Activated gamma-delta T cell treated with Interleukin-2 at 50 U/mL for 16 hours (primary cell): ENCODE results near the gene SLC6A7.

Source experiments
- DNase-seq: peaks from one replicate; pipeline ENCODE4 v3.0.0-alpha.2; 2020

Gene SLC6A7

DNA sequence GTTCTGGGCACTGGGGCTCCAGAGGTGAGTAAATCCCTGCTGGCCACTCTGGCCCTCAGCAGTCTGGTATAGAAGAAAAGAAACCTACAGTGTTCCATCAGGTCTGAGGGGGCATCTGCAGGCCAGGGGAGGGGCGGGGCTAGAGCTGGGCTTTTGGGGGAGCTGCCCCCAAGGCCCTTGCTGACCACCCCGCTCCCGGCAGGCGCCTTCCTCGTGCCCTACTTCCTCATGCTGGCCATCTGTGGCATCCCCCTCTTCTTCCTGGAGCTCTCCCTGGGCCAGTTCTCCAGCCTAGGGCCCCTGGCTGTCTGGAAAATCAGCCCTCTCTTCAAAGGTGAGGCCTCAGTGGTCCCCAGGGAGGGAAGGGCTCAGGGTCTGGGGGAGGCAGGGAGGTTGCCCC is 6.7 kb downstream of the SLC6A7 start:
- no peak for DNase-seq

DNA sequence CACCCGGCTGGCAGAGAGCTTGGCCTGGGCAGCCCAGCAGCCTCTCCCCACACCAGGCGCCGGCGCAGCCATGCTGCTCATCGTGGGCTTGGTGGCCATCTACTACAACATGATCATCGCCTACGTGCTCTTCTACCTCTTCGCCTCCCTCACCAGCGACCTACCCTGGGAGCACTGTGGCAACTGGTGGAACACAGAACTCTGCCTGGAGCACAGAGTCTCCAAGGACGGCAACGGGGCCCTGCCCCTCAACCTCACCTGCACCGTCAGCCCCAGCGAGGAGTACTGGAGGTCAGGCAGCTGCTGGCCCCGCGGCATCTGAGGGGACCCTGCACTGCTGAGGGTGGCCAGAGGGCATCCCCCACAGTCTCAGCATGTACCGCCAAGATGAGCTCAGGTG is 7.1 kb downstream of the SLC6A7 start:
- DNase-seq: no peak

DNA sequence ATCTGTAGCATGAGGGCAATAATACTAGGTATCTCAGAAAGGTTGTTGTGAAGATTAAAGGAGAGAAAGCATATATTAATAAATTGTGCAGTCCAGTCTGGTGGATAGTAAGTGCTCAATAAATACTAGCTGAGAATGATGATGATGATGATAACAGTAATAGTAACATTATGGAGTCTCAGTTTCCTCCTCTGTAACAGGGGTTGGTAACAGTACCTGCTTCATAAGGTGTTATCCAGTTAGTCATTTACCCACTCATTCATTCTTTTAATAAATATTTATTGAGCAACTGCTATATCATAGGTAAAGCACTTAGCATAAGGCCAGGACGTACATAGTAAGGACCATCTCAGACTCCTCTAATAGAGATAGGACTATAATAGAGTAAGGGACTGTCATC is 7.6 kb downstream of the SLC6A7 start:
- DNase-seq: no peak

DNA sequence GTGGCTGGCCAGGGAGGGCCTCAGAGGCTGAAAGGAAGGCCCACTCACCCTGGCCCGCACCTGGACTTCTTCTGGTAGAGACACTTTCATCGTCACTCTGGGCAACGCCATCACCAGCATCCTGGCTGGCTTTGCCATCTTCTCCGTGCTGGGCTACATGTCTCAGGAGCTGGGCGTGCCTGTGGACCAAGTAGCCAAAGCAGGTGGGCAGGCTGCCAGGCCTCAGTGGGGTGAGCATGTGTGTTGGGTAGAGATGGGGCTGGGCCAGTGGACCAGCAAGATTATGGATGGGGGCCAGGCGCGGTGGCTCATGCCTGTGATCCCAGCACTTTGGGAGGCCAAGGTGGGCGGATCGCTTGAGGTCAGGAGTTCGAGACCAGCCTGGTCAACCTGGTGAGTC is 12.6 kb downstream of the SLC6A7 start:
- DNase-seq: no peak

DNA sequence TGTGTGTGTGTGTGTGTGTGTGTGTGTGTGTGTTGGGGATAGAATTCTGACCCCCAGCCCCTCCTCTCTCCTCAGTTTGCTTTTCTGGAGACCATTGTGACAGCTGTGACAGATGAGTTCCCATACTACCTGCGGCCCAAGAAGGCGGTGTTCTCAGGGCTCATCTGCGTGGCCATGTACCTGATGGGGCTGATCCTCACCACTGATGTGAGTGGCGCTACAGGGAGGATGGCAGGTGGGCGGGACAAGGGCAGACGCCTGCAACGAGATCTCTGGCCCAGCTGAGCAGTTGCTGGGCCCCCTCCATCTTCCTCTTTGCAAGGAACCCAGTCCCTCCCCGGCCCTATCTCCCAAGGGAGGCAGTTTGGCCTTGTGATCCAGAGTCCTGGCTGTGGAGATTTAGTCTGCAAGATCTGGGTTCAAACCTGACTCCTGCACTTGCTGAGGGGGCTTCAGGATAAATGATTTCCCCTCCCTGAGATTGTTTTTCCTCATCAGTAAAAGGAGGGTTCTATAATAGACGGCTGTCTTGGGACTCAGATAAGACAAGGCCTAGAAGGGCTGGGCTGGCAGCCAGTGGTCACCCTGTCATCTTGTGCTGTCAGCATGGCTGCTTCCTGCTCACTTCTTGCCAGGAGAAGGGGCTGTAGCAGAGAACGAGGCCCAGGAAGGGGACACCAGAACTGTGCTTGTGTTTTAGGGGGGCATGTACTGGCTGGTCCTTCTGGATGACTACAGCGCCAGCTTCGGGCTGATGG is 14.1 kb downstream of the SLC6A7 start:
- DNase-seq: no peak

DNA sequence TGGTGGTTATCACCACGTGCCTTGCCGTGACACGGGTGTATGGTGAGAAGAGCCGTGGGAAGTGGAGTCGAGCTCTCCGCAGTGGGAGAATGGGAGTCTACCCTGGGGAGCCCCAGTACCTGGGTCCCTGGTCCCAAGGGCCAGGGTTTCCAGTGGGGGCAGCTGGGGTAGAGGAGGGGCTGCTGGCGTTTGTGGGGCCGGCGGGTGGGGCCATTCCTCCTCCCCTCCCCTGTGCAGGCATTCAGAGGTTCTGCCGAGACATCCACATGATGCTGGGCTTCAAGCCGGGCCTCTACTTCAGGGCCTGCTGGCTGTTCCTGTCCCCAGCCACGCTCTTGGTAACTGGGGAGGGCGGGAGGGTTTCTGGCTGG is 14.7 kb downstream of the SLC6A7 start:
- DNase-seq: no peak

DNA sequence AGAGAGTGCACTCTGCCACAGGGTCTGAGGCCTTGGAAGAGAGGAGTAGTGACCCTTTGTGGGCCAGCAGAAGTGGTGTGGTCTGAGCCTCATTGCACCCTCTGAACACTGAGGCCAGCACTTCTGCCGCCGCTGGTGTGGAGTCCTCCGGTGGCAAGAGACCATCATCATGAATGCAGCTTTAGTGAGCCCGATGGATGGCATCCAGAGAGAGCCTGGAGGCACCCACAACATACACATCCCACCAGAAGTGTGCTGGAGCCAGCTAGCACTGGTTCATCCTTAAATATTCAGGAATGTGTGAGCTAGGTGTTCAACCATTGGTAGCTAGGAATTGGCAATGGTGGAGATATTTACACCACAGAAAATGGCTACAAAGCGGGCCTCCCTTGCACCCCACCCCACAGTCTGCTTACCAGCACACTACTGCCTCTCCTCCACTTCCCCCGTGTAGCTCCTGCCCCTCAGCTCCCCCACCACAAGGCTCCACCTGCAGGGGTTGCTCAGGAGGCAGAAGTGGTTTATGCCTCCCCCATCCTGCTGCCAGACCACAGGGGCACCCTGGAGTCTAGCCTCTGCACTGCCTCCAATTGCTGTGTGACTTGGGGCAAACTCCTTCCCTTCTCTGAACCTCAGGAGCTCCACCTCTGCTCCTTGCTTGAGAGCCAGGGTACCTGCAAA is 16.4 kb downstream of the SLC6A7 start:
- DNase-seq: no peak

DNA sequence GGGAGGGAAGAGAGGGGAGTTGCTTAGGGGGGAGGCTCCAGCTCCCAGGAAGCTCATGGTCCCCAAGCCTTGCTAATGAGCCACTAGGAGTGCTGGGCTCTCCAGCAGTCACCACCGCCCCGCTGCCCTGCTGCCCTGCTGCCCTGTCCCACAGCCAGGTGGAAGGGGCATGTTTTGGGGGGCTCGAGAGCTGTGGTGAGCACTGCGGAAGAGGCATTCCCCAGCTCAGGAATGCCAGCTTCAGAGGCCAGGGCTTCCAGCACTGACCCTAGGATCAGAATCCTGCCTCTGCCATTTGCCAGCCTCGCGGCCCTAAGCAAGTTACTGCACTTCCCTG is 16.9 kb downstream of the SLC6A7 start:
- DNase-seq: no peak

DNA sequence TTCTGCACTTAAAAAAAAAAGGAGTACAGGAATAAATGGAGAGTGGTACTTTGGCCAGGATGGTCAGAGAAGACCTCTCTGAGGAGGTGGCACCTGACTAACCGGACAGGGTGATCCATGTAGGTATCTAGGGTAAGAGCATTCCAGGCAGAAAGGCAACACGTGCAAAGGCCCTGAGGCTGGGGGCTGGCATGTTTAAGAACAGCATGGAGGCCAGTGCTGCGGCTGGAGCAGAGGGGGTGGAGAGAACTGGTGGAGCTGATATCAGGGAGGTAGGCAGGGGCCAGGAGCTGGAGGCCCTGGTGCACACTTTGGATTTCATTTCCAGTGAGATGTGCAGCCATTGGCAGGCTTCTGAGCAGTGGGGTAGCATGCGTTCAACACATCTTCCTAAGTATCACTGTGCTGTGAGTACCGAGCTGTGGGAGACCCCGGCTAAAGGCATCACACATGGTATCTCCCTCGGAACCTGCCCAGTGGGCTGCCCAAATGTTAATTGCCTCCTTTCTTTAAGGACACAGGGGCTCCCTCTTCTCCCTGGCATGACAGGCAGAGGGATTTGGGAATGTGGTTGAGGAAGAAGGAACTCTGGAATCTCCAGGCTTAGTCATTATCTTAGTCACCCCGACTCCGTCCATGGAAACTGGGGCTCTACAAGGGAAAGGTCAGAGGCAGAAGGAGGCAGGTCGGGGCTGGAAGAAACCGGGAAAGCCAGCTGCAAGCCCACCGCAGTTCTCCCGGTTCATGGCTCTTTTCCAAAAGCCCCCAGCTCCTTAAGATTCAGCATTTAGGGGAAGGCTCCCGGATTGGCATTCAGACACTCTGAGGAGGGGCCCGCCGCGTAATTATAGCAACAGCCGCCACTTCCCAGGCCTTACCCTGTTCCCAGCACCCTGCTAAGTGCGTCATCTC is 18.6 kb downstream of the SLC6A7 start:
- no peak for DNase-seq

DNA sequence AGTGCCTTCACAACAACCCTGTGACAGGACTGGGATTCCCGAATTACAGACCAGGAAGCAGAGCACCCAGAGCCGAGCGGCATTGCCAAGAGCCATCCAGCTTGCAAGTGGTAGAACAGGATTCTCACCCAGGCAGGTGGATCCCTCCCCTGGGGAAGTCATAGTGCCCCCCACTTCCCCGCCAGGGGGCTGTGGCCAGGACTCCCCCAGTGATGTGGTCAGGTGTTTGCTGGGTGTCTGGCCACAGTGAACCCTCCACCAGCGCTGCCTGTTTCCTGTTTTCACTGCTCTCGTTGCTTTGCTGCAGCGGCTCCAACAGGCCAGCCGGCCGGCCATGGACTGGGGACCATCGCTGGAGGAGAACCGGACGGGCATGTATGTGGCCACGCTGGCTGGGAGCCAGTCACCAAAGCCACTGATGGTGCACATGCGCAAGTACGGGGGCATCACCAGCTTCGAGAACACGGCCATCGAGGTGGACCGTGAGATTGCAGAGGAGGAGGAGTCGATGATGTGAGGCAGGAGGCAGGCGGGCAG is 19.3 kb downstream of the SLC6A7 start:
- DNase-seq: peak; percentile 53

DNA sequence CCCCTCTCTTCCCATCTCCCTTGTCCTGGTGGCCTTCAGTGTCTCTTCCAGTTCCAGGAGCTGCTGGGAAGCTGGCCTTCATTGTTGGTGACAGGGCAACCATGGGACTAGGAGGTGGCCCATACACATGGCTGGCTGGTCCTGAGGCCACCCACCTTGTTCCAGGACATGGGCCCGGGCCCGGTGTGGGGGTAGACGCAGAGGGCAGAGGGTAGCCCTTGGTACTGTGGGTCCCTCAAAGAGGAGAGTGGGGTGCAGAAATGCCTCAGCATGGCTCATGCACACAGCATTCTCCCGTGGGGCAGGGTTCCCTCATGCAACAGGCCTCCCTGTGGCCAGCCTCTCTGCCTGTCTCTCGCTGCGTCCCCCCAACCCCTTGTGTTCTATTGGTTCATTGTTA is 20.8 kb downstream of the SLC6A7 start:
- no peak for DNase-seq

DNA sequence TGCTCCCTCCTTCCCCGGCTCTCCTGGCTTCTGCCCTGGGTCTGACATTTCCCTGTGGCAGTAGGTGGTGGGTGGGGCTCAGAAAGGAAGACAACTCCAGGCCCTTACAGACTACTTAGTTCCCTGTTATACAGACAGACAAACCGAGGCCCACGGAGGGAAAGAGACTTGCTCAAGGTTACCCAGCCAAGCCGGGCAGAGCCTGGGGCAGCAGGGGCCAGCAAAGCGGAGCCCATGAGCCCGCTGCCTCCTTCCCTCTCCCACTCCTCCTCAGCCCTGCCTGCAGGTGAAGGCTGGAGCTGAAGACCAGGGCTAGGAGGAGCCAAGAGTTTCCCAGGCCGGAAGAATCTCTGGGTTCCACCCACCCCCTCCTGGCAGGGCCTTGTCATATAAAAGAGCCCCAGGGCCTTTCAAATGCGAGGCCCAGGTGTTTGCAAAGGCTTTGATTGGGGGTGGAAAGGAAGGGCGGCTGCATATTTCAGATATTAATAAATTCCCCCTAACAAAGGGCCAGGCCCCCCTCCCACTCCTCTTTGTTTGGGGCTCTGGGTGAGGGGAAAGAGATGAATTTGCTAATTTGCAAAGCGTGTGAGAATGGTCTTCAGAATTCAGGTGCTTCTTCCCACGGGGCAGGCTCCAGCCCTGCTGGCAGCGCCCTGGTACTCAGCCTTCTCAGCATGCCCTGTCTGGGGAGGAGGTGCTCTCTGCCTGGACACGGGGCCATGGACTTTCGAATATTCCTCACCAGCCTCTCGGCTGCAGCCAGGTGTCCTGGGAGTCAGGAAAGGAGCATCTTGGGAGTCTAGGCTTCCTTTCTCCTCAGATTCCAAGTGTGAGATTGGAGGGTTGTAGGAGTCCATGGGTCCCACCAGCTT is 21.5 kb downstream of the SLC6A7 start:
- DNase-seq: no peak

DNA sequence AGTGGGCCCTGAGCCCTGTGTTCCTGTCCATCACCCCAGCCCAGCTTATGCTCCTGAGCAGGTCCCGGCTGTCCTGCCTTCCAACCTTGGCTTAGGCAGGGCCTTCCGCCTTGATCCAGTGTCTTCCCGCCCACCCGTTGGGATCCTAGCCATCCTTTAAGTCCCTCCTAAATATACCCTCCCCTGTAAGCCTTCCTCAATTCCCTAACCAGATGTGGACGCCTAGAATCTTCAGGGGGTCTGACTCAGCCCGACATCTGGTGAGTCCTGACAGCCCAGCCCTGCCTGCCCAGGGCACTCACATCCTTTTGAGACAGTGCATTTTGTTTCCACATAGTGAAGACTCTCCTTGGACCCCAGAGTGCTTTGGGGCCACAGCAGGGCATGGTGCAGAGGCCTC is 23.7 kb downstream of the SLC6A7 start:
- no peak for DNase-seq

DNA sequence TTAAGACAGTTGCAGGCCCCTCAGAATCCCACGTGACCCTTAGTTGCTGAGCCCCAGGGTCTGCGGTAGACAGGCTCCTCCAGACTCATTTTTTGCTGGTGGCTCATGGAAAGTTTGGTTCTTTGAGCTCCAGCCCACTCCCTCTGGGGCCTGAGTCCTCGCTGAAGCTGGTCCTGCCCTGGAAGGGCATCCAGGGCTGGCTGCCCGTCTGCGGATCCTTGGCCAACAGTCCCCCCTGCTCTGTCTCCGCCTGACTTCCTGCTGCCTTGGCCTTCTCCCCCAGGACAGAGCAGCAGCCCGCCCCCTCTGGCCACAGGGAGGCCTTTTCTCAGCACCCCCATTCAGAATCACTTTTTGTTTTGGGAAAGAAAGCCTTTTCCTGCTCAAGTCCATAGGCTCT is 24.4 kb downstream of the SLC6A7 start:
- no peak for DNase-seq

DNA sequence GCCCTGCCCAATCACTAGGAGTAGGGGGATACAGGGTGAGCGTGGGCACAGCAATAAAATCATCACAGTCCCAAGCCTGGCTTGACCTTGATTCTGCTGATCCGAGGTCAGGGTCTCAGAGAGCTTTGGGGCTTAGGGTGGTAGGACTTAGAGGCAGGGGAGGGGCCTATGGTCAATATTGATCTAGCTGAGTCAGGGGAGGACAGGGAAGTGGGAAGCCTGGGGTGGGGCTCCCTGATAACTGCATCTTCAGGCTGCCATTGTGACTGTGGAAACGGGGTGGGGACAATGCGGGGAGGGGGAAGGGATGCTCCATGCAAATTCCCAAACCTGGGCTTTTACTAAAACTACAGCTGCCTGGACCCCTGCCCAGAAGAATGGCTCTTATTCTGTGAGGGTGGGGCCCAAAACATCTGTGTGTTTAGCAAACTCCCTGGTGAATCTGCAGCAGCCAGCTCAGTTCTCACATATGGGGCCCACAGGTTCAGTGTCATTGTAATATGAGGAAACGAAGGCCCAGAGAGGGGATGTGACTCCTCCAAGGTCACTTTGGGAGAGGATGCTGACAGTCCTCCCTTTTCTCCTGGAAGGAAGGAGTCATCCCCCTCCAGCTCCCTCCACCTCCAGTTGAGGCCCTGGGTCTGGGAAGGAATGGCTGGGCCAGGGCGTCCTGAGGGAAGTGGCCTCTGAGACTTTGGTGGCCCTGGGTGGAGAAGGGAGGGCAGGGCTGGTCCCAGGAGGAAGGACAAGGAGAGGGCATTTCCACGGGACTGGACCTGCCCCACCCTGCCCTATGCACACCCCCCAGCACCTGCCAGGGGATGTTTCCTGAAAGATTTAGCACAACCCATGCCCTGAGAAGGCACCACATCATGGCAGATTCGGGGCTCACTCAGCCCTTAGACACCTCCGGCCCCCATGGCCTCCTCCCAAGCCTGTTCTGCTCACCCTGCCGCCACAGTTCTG is 26.4 kb downstream of the SLC6A7 start:
- no peak for DNase-seq

DNA sequence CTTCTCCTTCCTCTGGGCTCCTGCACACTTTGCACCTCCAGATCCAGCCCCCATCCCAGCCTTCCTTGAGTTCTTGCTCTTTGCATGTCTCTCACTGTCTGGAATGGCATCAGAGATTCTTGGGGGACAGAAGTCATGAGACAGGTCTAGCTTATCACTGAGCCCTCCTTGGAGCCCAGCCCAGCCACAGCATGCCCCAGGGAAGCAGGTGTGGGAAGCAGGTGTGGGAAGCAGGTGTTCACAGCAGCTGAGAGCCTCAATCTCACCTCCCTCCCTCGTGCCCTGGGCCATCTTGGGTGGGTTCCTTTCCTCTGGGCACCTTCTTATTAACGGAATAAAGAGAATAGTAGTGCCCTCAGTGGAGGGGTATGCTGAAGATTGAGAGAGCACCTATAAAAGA is 27.2 kb downstream of the SLC6A7 start:
- no peak for DNase-seq

DNA sequence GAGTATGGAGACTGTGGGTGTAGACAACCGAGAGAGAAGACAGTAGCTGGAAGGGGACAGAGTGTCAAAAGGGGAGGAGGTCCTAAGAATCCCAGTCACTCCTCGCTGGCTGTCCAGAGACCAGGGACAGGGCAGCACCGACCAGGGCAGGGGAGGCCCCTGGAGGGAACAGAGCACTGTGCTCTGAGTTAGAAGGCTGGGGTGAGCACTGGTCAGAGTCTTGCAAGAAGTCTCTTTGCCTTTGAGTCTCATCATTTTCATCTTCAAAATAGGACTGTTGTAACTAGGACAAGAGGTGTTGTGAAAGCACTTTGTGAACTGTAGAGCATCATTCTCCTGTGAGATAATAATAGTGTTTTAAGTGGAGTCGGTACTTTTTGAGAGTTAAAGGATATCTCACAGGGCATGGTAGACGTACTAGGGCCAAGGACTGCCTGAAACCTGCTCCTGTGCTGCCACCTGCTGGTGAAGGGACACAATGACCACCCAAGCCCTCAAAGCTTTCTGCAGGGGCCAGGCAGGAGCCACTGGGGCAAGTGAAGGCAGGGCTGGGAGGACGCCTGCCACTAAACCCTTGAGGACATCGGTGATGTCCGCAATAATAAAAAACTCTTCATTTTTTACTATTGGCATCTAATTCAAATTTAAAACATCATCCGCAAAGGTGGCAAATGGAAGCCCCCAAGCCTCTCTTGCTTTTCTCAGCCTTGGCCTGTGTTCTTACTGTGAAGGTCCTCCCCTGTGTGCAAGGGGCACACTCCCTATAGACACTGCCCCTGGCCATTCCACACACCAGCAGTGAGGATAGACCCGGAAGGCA is 28.2 kb downstream of the SLC6A7 start:
- DNase-seq: peak; percentile 81

DNA sequence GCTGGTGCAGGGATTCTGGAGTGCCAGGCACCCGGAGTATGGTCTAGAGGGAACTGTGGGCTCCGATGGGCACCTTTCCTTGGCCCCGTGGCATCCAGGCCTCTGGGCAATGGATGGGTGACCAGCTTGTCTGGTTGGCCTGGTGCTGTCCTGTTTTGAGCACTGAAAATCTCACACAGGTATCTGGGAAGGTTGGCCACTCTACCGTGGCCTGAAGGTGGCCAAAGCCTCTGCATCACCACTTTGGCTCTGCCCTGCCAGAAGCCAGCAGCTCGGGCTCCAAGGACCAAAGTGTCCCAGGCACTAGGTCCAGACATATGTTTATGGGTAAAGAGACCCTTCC is 28.8 kb downstream of the SLC6A7 start:
- no peak for DNase-seq

DNA sequence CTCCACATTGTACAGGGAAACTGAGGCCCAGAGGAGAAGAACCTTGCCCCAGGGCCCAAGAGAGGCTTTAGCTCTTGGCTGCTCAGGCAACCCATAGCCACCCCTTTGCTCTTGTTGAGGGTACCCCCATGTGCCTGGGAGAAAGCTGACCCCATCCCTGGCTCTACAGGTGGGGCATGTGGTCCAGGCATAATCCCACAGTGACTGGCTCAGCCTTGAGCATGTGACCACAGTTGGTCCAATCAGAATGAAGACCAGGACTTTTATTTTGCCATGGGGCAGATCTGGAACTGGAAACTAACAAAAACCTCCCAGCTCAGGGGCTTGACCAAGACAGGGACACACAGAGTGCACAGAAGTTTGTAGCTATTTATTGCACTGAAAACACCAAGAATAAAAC is 29.3 kb downstream of the SLC6A7 start:
- no peak for DNase-seq

DNA sequence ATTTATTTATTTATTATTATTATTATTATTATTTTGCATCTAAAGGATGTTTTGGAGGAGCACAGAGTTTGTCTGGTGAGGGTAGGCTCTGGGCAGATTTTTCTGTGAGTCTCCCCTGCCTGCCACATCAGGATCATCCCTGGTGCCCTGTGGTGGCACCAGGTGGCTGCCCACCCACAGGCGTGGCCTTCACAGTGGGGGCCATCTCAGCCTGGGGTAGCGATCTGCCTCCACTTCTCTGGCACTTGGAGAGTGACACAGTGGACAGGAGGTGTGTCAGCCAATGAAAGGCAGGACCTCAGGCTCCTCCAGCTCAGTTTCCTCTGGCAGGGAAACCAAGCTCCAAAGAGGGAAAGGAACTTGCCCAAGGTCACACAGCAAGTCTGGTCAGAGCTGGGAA is 30.0 kb downstream of the SLC6A7 start:
- no peak for DNase-seq

DNA sequence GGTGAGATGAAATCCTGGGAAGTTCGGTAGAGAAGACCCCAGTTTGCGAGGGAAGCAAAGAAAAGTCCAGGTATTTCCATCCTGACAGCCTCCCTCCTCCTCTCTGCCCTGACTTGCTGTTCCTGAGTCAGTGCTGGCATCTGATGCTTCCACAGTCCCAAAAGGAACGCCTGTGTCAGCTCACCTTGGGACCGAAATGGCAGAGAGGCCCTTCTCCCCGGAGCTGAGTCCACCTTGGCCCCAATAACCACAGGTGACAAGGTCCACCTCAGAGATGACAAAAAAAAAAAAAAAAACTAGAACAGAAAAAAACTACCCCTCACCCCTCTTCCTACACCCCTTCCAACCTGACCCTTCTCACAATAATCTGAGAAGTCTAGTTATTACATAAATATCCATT is 31.6 kb downstream of the SLC6A7 start:
- no peak for DNase-seq
